Panc1 (cell line): Measurements from ENCODE around the gene CRYBG3.

Source experiments
- CTCF ChIP-seq: fragments of 450-650 bp; IDR thresholded peaks from 2 replicates; pipeline ENCODE4 v1.5.1; 2017; ENCODE audit warnings: mild to moderate bottlenecking
- POLR2AphosphoS5 ChIP-seq: IDR thresholded peaks from 2 replicates; pipeline ENCODE4 v1.6.1; 2012; ENCODE audit warnings: mild to moderate bottlenecking, low read depth, low read length, moderate library complexity
- SIN3A ChIP-seq: IDR thresholded peaks from 2 replicates; pipeline ENCODE4 v1.6.1; 2012; ENCODE audit warnings: low read depth, mild to moderate bottlenecking, low read length, moderate library complexity, borderline replicate concordance; ENCODE audit not compliant: insufficient read depth
- TF ChIP-seq, protein P1 (sequence below), 2 experiments: IDR thresholded peaks; 2 replicates each; pipeline ENCODE4 v1.6.1; 2011 to 2012; ENCODE audit warnings: low read depth in 2 of 2, control low read depth in 1 of 2, low read length in 1 of 2, mild to moderate bottlenecking in 1 of 2, moderate library complexity in 1 of 2; ENCODE audit not compliant: insufficient read depth in 1 of 2

- TF ChIP-seq CTCF, result no peak
- TF ChIP-seq, protein P1, sequence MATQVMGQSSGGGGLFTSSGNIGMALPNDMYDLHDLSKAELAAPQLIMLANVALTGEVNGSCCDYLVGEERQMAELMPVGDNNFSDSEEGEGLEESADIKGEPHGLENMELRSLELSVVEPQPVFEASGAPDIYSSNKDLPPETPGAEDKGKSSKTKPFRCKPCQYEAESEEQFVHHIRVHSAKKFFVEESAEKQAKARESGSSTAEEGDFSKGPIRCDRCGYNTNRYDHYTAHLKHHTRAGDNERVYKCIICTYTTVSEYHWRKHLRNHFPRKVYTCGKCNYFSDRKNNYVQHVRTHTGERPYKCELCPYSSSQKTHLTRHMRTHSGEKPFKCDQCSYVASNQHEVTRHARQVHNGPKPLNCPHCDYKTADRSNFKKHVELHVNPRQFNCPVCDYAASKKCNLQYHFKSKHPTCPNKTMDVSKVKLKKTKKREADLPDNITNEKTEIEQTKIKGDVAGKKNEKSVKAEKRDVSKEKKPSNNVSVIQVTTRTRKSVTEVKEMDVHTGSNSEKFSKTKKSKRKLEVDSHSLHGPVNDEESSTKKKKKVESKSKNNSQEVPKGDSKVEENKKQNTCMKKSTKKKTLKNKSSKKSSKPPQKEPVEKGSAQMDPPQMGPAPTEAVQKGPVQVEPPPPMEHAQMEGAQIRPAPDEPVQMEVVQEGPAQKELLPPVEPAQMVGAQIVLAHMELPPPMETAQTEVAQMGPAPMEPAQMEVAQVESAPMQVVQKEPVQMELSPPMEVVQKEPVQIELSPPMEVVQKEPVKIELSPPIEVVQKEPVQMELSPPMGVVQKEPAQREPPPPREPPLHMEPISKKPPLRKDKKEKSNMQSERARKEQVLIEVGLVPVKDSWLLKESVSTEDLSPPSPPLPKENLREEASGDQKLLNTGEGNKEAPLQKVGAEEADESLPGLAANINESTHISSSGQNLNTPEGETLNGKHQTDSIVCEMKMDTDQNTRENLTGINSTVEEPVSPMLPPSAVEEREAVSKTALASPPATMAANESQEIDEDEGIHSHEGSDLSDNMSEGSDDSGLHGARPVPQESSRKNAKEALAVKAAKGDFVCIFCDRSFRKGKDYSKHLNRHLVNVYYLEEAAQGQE (IDR thresholded peaks at IDR 0.05; ENCODE audit: insufficient read depth in 1 of 2, low read depth in 2 of 2, low read length in 1 of 2), result no peak
- no peak for TF ChIP-seq POLR2AphosphoS5
- no peak for TF ChIP-seq SIN3A
Observed at GRCh38 chr3:97772926-97773325, 48.9 kb upstream of the CRYBG3 start.
